ENCODE measurements around the gene MRC2. TPM values are rescaled to one million over a fixed set of nuclear protein-coding genes. Genes with fewer than 3 reads are reported as not detected.

MRC2 gene
- total and polyA plus RNA-seq, 9 of the 15 experiments (the other 6 are each of a cell fraction or from before 2014, with no cell fraction given): 0.28 to 11.5 (median 6.6) TPM

DNA sequence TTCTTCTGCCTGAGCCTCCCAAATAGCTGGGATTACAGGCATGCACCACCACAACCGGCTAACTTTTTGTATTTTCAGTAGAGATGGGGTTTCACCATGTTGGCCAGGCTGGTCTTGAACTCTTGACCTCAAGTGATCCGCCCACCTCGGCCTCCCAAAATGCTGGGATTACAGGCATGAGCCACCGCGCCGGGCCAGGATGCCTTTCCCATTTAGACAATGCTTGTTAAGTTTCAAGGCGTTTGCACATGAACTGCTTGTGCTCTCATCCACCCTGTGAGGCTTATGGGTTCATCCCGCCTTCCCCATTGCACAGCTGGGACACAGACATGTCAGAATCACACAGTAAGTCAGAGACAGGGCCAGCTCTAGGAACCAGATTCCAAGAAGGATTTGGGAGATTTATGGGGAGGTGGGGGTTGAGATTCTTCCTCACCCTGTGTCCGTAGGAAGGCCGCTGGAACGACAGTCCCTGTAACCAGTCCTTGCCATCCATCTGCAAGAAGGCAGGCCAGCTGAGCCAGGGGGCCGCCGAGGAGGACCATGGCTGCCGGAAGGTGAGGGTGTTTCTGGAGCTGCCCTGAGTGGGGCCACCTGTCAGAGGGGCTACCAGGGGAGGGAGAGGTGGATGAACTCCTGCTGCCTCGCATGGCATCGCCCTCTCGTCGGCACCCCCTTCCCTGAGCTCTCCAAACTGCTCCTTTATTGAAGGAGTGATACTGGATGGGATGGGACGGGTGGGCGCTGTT lies 46.3 kb downstream of the MRC2 start (continued):
- TF ChIP-seq, protein P1, sequence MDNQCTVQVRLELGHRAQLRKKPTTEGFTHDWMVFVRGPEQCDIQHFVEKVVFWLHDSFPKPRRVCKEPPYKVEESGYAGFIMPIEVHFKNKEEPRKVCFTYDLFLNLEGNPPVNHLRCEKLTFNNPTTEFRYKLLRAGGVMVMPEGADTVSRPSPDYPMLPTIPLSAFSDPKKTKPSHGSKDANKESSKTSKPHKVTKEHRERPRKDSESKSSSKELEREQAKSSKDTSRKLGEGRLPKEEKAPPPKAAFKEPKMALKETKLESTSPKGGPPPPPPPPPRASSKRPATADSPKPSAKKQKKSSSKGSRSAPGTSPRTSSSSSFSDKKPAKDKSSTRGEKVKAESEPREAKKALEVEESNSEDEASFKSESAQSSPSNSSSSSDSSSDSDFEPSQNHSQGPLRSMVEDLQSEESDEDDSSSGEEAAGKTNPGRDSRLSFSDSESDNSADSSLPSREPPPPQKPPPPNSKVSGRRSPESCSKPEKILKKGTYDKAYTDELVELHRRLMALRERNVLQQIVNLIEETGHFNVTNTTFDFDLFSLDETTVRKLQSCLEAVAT (IDR thresholded peaks at IDR 0.05): no peak
- TF ChIP-seq SAFB2 (IDR thresholded peaks at IDR 0.05; ENCODE audit: borderline replicate concordance, low read depth, low read length, severe bottlenecking) (no peak), MEF2A (IDR thresholded peaks at IDR 0.05; ENCODE audit: control insufficient read depth, low read depth, low read length) (no peak), SMAD4 (CRISPR knock-in tag; conservative IDR thresholded peaks at IDR 0.05) (no peak)
- TF ChIP-seq, protein P2, sequence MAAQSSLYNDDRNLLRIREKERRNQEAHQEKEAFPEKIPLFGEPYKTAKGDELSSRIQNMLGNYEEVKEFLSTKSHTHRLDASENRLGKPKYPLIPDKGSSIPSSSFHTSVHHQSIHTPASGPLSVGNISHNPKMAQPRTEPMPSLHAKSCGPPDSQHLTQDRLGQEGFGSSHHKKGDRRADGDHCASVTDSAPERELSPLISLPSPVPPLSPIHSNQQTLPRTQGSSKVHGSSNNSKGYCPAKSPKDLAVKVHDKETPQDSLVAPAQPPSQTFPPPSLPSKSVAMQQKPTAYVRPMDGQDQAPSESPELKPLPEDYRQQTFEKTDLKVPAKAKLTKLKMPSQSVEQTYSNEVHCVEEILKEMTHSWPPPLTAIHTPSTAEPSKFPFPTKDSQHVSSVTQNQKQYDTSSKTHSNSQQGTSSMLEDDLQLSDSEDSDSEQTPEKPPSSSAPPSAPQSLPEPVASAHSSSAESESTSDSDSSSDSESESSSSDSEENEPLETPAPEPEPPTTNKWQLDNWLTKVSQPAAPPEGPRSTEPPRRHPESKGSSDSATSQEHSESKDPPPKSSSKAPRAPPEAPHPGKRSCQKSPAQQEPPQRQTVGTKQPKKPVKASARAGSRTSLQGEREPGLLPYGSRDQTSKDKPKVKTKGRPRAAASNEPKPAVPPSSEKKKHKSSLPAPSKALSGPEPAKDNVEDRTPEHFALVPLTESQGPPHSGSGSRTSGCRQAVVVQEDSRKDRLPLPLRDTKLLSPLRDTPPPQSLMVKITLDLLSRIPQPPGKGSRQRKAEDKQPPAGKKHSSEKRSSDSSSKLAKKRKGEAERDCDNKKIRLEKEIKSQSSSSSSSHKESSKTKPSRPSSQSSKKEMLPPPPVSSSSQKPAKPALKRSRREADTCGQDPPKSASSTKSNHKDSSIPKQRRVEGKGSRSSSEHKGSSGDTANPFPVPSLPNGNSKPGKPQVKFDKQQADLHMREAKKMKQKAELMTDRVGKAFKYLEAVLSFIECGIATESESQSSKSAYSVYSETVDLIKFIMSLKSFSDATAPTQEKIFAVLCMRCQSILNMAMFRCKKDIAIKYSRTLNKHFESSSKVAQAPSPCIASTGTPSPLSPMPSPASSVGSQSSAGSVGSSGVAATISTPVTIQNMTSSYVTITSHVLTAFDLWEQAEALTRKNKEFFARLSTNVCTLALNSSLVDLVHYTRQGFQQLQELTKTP (IDR thresholded peaks at IDR 0.05; ENCODE audit: low read depth in 1 of 2, partially characterized antibody in 2 of 2): no peak

All from K562 (cell line).